Breast epithelium (tissue), 4 donors: ENCODE results near the gene PDS5A. TPM values are rescaled to one million over a fixed set of nuclear protein-coding genes. Genes with fewer than 3 reads are reported as not detected.
"Not testable (repeated sequence)": the region's sequence is repeated elsewhere in the genome, so short reads cannot be mapped to it uniquely, and the experiment has no call there.

ENCODE experiments used
- DNase-seq, 2 donors: peaks; one replicate each; pipeline ENCODE4 v3.0.0-alpha.2; 2019; ENCODE audit warnings: low spot score in 2 of 2
- H3K27ac ChIP-seq, 2 donors: fragments of 200-600 bp; sonication (generic) in 1 of 2; one replicate each; pipeline ENCODE4 v1.5.1; 2016 to 2019; ENCODE audit warnings: mild to moderate bottlenecking in 1 of 2
- H3K27me3 ChIP-seq, 2 donors: fragments of 200-600 bp; sonication (generic) in 1 of 2; one replicate each; pipeline versions ENCODE4 v1.5.1 to v1.6.0; 2017 to 2019; ENCODE audit warnings: control low read depth in 1 of 2, mild to moderate bottlenecking in 1 of 2
- H3K36me3 ChIP-seq: fragments of 200-600 bp; one replicate; pipeline ENCODE4 v1.5.1; 2019
- H3K4me1 ChIP-seq, 2 donors: fragments of 200-600 bp; sonication (generic); one replicate each; pipeline ENCODE4 v1.5.1; 2016 to 2019; ENCODE audit warnings: control low read depth in 1 of 2
- H3K4me3 ChIP-seq, 3 donors: fragments of 200-600 bp; sonication (generic); 1 replicate in 2 of 3; 2 replicates in 1 of 3; pipeline ENCODE4 v1.5.1; 2016 to 2019; ENCODE audit warnings: mild to moderate bottlenecking in 3 of 3, moderate library complexity in 2 of 3
- H3K9me3 ChIP-seq, 2 donors: fragments of 200-600 bp; sonication (generic) in 1 of 2; one replicate each; pipeline ENCODE4 v1.5.1; 2016 to 2019; ENCODE audit warnings: control low read depth in 1 of 2
- POLR2A ChIP-seq: fragments of 450-650 bp; IDR thresholded peaks from one replicate; pipeline ENCODE4 v1.6.1; 2016; ENCODE audit warnings: antibody characterized with exemption, mild to moderate bottlenecking, moderate library complexity
- POLR2AphosphoS5 ChIP-seq, 3 donors: sonication (generic); formaldehyde crosslinking; IDR thresholded peaks; one replicate each; pipeline ENCODE4 v1.6.1; 2017; ENCODE audit warnings: antibody characterized with exemption in 3 of 3
- intact Hi-C: fragments of 100-400 bp; cut with DNase I; formaldehyde crosslinking; loops from one replicate; pipeline ENCODE4 v1.15.1; 2023; ENCODE audit warnings: low total_unique reads
- total RNA-seq, 3 donors: library from RNA; depleted of rRNA; stranded (reverse); fragments of >200 nt; gene quantifications; one replicate each; pipeline ENCODE4 v1.1.0, GENCODE V29; 2016
- TF ChIP-seq, protein P1 (sequence below), 3 donors: fragments of 450-650 bp; IDR thresholded peaks; one replicate each; pipeline ENCODE4 v1.5.1; 2016 to 2017; ENCODE audit warnings: antibody characterized with exemption in 3 of 3, mild to moderate bottlenecking in 3 of 3, moderate library complexity in 3 of 3

The PDS5A gene
- total RNA-seq, 3 donors from 2014 or later: 69.9 to 106 (median 82.9) TPM

DNA sequence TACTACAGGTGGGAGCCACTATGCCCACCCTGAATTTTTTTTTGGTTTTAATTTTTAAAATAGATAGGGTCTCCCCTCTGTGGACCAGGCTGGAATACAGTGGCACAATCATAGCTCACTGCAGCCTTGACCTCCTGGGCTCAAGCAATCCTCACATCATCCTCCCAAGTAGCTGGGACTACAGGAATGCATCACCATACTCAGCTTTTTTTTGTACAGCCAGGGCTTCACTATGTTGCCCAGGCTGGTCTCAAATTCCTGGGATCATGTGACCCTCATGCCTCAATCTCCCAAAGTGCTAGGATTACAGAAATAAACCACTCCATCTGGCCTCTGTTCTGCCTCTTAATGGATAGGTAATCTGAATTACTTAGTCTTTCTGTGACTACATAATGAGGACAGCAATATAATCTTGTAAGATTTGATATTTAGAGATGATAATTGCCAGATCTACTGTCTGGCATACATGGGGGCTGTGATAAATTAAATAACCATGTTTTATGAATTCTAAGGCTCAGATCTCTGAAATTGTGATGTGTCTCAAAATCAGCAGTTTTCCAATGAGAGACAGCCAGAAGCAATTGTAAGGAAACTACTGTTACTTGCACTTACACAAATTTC, 26.7 kb downstream of the PDS5A start:
- DNase-seq: no peak
- Histone ChIP-seq H3K27me3 (no peaks in the 10 kb centered on the region), H3K4me1 (no peaks in the 10 kb centered on the region), H3K9me3 (no peaks in the 10 kb centered on the region), H3K27ac (no peak overlapping the region), H3K36me3 (no peaks in the 10 kb centered on the region), H3K4me3 (no peak overlapping the region)
- TF ChIP-seq, protein P1, sequence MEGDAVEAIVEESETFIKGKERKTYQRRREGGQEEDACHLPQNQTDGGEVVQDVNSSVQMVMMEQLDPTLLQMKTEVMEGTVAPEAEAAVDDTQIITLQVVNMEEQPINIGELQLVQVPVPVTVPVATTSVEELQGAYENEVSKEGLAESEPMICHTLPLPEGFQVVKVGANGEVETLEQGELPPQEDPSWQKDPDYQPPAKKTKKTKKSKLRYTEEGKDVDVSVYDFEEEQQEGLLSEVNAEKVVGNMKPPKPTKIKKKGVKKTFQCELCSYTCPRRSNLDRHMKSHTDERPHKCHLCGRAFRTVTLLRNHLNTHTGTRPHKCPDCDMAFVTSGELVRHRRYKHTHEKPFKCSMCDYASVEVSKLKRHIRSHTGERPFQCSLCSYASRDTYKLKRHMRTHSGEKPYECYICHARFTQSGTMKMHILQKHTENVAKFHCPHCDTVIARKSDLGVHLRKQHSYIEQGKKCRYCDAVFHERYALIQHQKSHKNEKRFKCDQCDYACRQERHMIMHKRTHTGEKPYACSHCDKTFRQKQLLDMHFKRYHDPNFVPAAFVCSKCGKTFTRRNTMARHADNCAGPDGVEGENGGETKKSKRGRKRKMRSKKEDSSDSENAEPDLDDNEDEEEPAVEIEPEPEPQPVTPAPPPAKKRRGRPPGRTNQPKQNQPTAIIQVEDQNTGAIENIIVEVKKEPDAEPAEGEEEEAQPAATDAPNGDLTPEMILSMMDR (IDR thresholded peaks at IDR 0.05): no peak
- no peak for TF ChIP-seq POLR2A
- no peak for TF ChIP-seq POLR2AphosphoS5 (IDR thresholded peaks at IDR 0.05)
- intact Hi-C loops: no loop called here

- Histone ChIP-seq H3K4me3 (no peak overlapping the region), H3K4me1 (no peaks in the 10 kb centered on the region), H3K36me3 (no peaks in the 10 kb centered on the region), H3K27me3 (no peaks in the 10 kb centered on the region), H3K9me3 (no peaks in the 10 kb centered on the region), H3K27ac (no peak overlapping the region)
- no peak for TF ChIP-seq POLR2AphosphoS5 (IDR thresholded peaks at IDR 0.05)
- no peak for TF ChIP-seq POLR2A
- TF ChIP-seq, protein P1 (IDR thresholded peaks at IDR 0.05): no peak
- DNase-seq: no peak
- intact Hi-C loops: no loop called here
Observed at GRCh38 chr4:39947963-39948362, 29.7 kb downstream of the PDS5A start.

- TF ChIP-seq, protein P1 (IDR thresholded peaks at IDR 0.05): no peak
- TF ChIP-seq POLR2AphosphoS5 (IDR thresholded peaks at IDR 0.05): no peak
- no peak for TF ChIP-seq POLR2A
- intact Hi-C loops: no loop called here
- no peak overlapping the region for H3K27ac ChIP-seq
Observed at GRCh38 chr4:39947417-39947816, 30.3 kb downstream of the PDS5A start.

GRCh38 chr4:39944245-39944644, 33.5 kb downstream of the PDS5A start:
- H3K4me1 ChIP-seq, H3K27ac ChIP-seq, intact Hi-C loops, DNase-seq, H3K36me3 ChIP-seq, H3K27me3 ChIP-seq, H3K9me3 ChIP-seq, H3K4me3 ChIP-seq: not testable (repeated sequence)

More at GRCh38 chr4:39947417-39947816, 30.3 kb downstream of the PDS5A start:
- DNase-seq: no peak
- H3K4me1 ChIP-seq: no peaks in the 10 kb centered on the region
- no peaks in the 10 kb centered on the region for H3K9me3 ChIP-seq
- no peaks in the 10 kb centered on the region for H3K27me3 ChIP-seq
- H3K4me3 ChIP-seq: no peak overlapping the region
- H3K36me3 ChIP-seq: no peaks in the 10 kb centered on the region

DNA sequence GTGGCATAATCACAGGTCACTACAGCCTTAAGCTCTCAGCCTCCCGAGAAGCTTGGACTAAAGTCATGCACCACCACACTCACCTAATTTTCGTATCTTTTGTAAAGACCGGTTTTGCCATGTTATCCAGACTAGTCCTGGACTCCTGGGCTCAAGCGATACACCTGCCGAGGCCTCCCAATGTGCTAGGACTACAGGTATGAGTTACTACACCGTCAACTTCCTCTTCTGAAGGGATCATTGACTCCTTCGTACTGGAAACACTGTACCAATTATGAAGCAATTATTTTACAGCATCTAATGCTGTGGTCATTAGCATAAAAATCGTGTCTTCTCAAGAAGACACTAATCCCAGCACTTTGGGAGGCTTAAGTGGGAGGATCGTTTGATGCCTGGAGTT, 35.2 kb downstream of the PDS5A start:
- no peak overlapping the region for H3K27ac ChIP-seq
- H3K4me1 ChIP-seq: no peaks in the 10 kb centered on the region
- no peaks in the 10 kb centered on the region for H3K36me3 ChIP-seq
- DNase-seq: no peak
- TF ChIP-seq POLR2AphosphoS5 (IDR thresholded peaks at IDR 0.05) (no peak), POLR2A (no peak)
- TF ChIP-seq, protein P1 (IDR thresholded peaks at IDR 0.05): no peak
- H3K9me3 ChIP-seq: no peaks in the 10 kb centered on the region
- intact Hi-C loops: no loop called here
- H3K4me3 ChIP-seq: no peak overlapping the region
- H3K27me3 ChIP-seq: no peaks in the 10 kb centered on the region
